CD4-positive, alpha-beta T cell treated with Interferon alpha-2 for 1 hour (primary cell): ENCODE results near the gene MBLAC1.

Experiments used
- DNase-seq, 2 donors: peaks; one replicate each; pipeline ENCODE4 v3.0.0-alpha.2; 2020 to 2022

MBLAC1 gene

GRCh38 chr7:100098913-100099312 is 27.9 kb upstream of the MBLAC1 start:
- no peak for DNase-seq

- no peak for DNase-seq
Measured at GRCh38 chr7:100099452-100099851, 27.3 kb upstream of the MBLAC1 start.

- peak; percentile 82 to 89 for DNase-seq
Measured at GRCh38 chr7:100100420-100101015, 26.2 kb upstream of the MBLAC1 start.

GRCh38 chr7:100101016-100101862 is 25.5 kb upstream of the MBLAC1 start, which contains the start of the genes AP4M1 and MCM7:
TSS of gene AP4M1 (plus strand) at chr7:100101643. CDS start at chr7:100101715, 72 bp downstream.
TSS of gene MCM7 (minus strand) at chr7:100101397. CDS start at chr7:100101294, 103 bp downstream.
- peak; percentile 96 to 97 for DNase-seq

GRCh38 chr7:100102950-100103840 is 23.6 kb upstream of the MBLAC1 start:
- DNase-seq = no peak

GRCh38 chr7:100105534-100105933 is 21.2 kb upstream of the MBLAC1 start:
- no peak for DNase-seq

- no peak for DNase-seq
Measured at GRCh38 chr7:100106633-100107032, 20.1 kb upstream of the MBLAC1 start.

GRCh38 chr7:100107125-100107737 is 19.5 kb upstream of the MBLAC1 start:
- no peak for DNase-seq

GRCh38 chr7:100107890-100108289 is 18.9 kb upstream of the MBLAC1 start:
- no peak for DNase-seq

GRCh38 chr7:100109521-100110163 is 17.1 kb upstream of the MBLAC1 start:
- no peak for DNase-seq

GRCh38 chr7:100111156-100111555 is 15.6 kb upstream of the MBLAC1 start:
- no peak for DNase-seq

- no peak for DNase-seq
Measured at GRCh38 chr7:100111914-100112313, 14.9 kb upstream of the MBLAC1 start.

- DNase-seq = no peak
Measured at GRCh38 chr7:100115026-100115425, 11.7 kb upstream of the MBLAC1 start.

- no peak for DNase-seq
Measured at GRCh38 chr7:100118388-100119071, 8.2 kb upstream of the MBLAC1 start.

- DNase-seq = peak; percentile 94 to 96
Measured at GRCh38 chr7:100119072-100119969, 7.4 kb upstream of the MBLAC1 start, which contains the start of the genes CNPY4 and TAF6. TSS of gene CNPY4 (plus strand) at chr7:100119634. CDS start at chr7:100119745, 111 bp downstream. TSS of gene TAF6 (minus strand) at chr7:100119358. CDS start at chr7:100114209, 5,149 bp downstream.

- DNase-seq = peak; percentile 62 to 81
Measured at GRCh38 chr7:100119970-100120732, 6.6 kb upstream of the MBLAC1 start.

- no peak for DNase-seq
Measured at GRCh38 chr7:100120733-100121036, 6.1 kb upstream of the MBLAC1 start.

- DNase-seq = no peak
Measured at GRCh38 chr7:100122067-100122466, 4.7 kb upstream of the MBLAC1 start.

- DNase-seq = no peak
Measured at GRCh38 chr7:100122568-100122967, 4.2 kb upstream of the MBLAC1 start.
